Neuron (in vitro differentiated cells): ENCODE measurements around the gene PKNOX2.

Experiments used
- H2AFZ ChIP-seq: one replicate; pipeline ENCODE4 v1.6.1; 2013; ENCODE audit warnings: low read depth, mild to moderate bottlenecking, inconsistent platforms, low read length, moderate library complexity
- H3K27me3 ChIP-seq: one replicate; pipeline ENCODE4 v1.6.1; 2013; ENCODE audit warnings: low read length; ENCODE audit not compliant: insufficient read depth
- H3K36me3 ChIP-seq: one replicate; pipeline ENCODE4 v1.6.1; 2013; ENCODE audit warnings: low read length; ENCODE audit not compliant: insufficient read depth
- H3K4me1 ChIP-seq: one replicate; pipeline ENCODE4 v1.6.1; 2013; ENCODE audit warnings: low read length; ENCODE audit not compliant: insufficient read depth
- H3K4me3 ChIP-seq: 2 replicates; pipeline ENCODE4 v1.5.1; 2013; ENCODE audit warnings: mild to moderate bottlenecking, low read length, moderate library complexity
- H3K9me3 ChIP-seq: one replicate; pipeline ENCODE4 v1.6.1; 2013; ENCODE audit warnings: low read length

Gene PKNOX2

GRCh38 chr11:125394296-125394695 is 229.7 kb downstream of the PKNOX2 start:
- peaks cover 4% of the 10 kb centered on the region for H3K36me3 ChIP-seq
- no peak overlapping the region for H2AFZ ChIP-seq
- H3K4me3 ChIP-seq, result no peak overlapping the region
- H3K4me1 ChIP-seq, result no peaks in the 10 kb centered on the region
- no peaks in the 10 kb centered on the region for H3K9me3 ChIP-seq
- no peaks in the 10 kb centered on the region for H3K27me3 ChIP-seq

- Histone ChIP-seq H3K4me3 (no peak overlapping the region), H3K27me3 (no peaks in the 10 kb centered on the region), H3K36me3 (peaks cover 4% of the 10 kb centered on the region), H3K4me1 (no peaks in the 10 kb centered on the region), H2AFZ (no peak overlapping the region), H3K9me3 (no peaks in the 10 kb centered on the region)
Observed at GRCh38 chr11:125397421-125397820, 232.9 kb downstream of the PKNOX2 start.

- H3K27me3 ChIP-seq, result no peaks in the 10 kb centered on the region
- no peak overlapping the region for H3K4me3 ChIP-seq
- no peaks in the 10 kb centered on the region for H3K4me1 ChIP-seq
- H2AFZ ChIP-seq, result no peak overlapping the region
- H3K9me3 ChIP-seq, result no peaks in the 10 kb centered on the region
- peaks cover 4% of the 10 kb centered on the region for H3K36me3 ChIP-seq
Observed at GRCh38 chr11:125398475-125398874, 233.9 kb downstream of the PKNOX2 start.

- Histone ChIP-seq H3K4me3 (no peak overlapping the region), H3K27me3 (no peaks in the 10 kb centered on the region), H3K36me3 (peaks cover 4% of the 10 kb centered on the region), H3K4me1 (no peaks in the 10 kb centered on the region), H3K9me3 (no peaks in the 10 kb centered on the region), H2AFZ (no peak overlapping the region)
Observed at GRCh38 chr11:125398994-125399640, 234.6 kb downstream of the PKNOX2 start.

GRCh38 chr11:125399945-125400344 is 235.4 kb downstream of the PKNOX2 start:
- no peak overlapping the region for H2AFZ ChIP-seq
- H3K27me3 ChIP-seq, result no peaks in the 10 kb centered on the region
- H3K9me3 ChIP-seq, result no peaks in the 10 kb centered on the region
- no peak overlapping the region for H3K4me3 ChIP-seq
- peaks cover 4% of the 10 kb centered on the region for H3K36me3 ChIP-seq
- H3K4me1 ChIP-seq, result peaks cover 4% of the 10 kb centered on the region

- Histone ChIP-seq H2AFZ (no peak overlapping the region), H3K36me3 (peaks cover 4% of the 10 kb centered on the region), H3K4me3 (no peak overlapping the region), H3K9me3 (no peaks in the 10 kb centered on the region), H3K4me1 (peaks cover 4% of the 10 kb centered on the region), H3K27me3 (no peaks in the 10 kb centered on the region)
Observed at GRCh38 chr11:125401235-125401634, 236.7 kb downstream of the PKNOX2 start.

- no peak overlapping the region for H2AFZ ChIP-seq
- peaks cover 4% of the 10 kb centered on the region for H3K36me3 ChIP-seq
- H3K27me3 ChIP-seq, result no peaks in the 10 kb centered on the region
- H3K9me3 ChIP-seq, result no peaks in the 10 kb centered on the region
- H3K4me3 ChIP-seq, result no peak overlapping the region
- peaks cover 4% of the 10 kb centered on the region for H3K4me1 ChIP-seq
Observed at GRCh38 chr11:125401746-125402145, 237.2 kb downstream of the PKNOX2 start.

GRCh38 chr11:125402435-125402834 is 237.9 kb downstream of the PKNOX2 start:
- H3K27me3 ChIP-seq, result no peaks in the 10 kb centered on the region
- no peak overlapping the region for H2AFZ ChIP-seq
- H3K4me3 ChIP-seq, result no peak overlapping the region
- peaks cover 4% of the 10 kb centered on the region for H3K36me3 ChIP-seq
- peaks cover 4% of the 10 kb centered on the region for H3K4me1 ChIP-seq
- no peaks in the 10 kb centered on the region for H3K9me3 ChIP-seq

GRCh38 chr11:125404157-125404810 is 239.7 kb downstream of the PKNOX2 start:
- Histone ChIP-seq H3K4me1 (peaks cover 4% of the 10 kb centered on the region), H3K4me3 (no peak overlapping the region), H3K27me3 (no peaks in the 10 kb centered on the region), H3K36me3 (no peaks in the 10 kb centered on the region), H3K9me3 (no peaks in the 10 kb centered on the region), H2AFZ (no peak overlapping the region)

- Histone ChIP-seq H3K36me3 (no peaks in the 10 kb centered on the region), H2AFZ (no peak overlapping the region), H3K9me3 (no peaks in the 10 kb centered on the region), H3K4me3 (no peak overlapping the region), H3K27me3 (no peaks in the 10 kb centered on the region), H3K4me1 (peaks cover 9% of the 10 kb centered on the region)
Observed at GRCh38 chr11:125404811-125405790, 240.6 kb downstream of the PKNOX2 start.

GRCh38 chr11:125407046-125407445 is 242.5 kb downstream of the PKNOX2 start:
- Histone ChIP-seq H2AFZ (no peak overlapping the region), H3K4me1 (peaks cover 28% of the 10 kb centered on the region), H3K9me3 (no peaks in the 10 kb centered on the region), H3K27me3 (no peaks in the 10 kb centered on the region), H3K4me3 (no peak overlapping the region), H3K36me3 (no peaks in the 10 kb centered on the region)

GRCh38 chr11:125408311-125408711 is 243.8 kb downstream of the PKNOX2 start:
- H3K27me3 ChIP-seq, result no peaks in the 10 kb centered on the region
- H3K36me3 ChIP-seq, result no peaks in the 10 kb centered on the region
- H3K9me3 ChIP-seq, result no peaks in the 10 kb centered on the region
- no peak overlapping the region for H2AFZ ChIP-seq
- no peak overlapping the region for H3K4me3 ChIP-seq
- H3K4me1 ChIP-seq, result peaks cover 33% of the 10 kb centered on the region

- no peaks in the 10 kb centered on the region for H3K27me3 ChIP-seq
- peaks cover 29% of the 10 kb centered on the region for H3K4me1 ChIP-seq
- H3K36me3 ChIP-seq, result no peaks in the 10 kb centered on the region
- H3K4me3 ChIP-seq, result no peak overlapping the region
- H2AFZ ChIP-seq, result no peak overlapping the region
- H3K9me3 ChIP-seq, result no peaks in the 10 kb centered on the region
Observed at GRCh38 chr11:125410091-125410490, 245.5 kb downstream of the PKNOX2 start.
